Gastroesophageal sphincter (tissue), 4 donors: ENCODE data around the gene KRTDAP. TPM values are rescaled to one million over a fixed set of nuclear protein-coding genes. Genes with fewer than 3 reads are reported as not detected.

Experiments
- ATAC-seq: fragments of 150-250 bp; one replicate; pipeline ENCODE4 v1.9.1; 2016; ENCODE audit warnings: mild to moderate bottlenecking, moderate library complexity
- H3K27ac ChIP-seq, 4 donors: fragments of 200-600 bp; sonication (generic) in 3 of 4; 1 replicate in 3 of 4; 2 replicates in 1 of 4; pipeline ENCODE4 v1.5.1; 2016 to 2019
- H3K27me3 ChIP-seq: fragments of 200-600 bp; sonication (generic); one replicate; pipeline ENCODE4 v1.5.1; 2019
- H3K36me3 ChIP-seq, 2 donors: fragments of 200-600 bp; sonication (generic); one replicate each; pipeline ENCODE4 v1.5.1; 2019; ENCODE audit warnings: control low read depth in 1 of 2
- H3K4me1 ChIP-seq, 3 donors: fragments of 200-600 bp; sonication (generic); 1 replicate in 2 of 3; 2 replicates in 1 of 3; pipeline ENCODE4 v1.5.1; 2016 to 2019; ENCODE audit warnings: control low read depth in 2 of 3
- H3K4me3 ChIP-seq, 2 donors: fragments of 200-600 bp; sonication (generic); one replicate each; pipeline ENCODE4 v1.5.1; 2019; ENCODE audit warnings: mild to moderate bottlenecking in 1 of 2, moderate library complexity in 1 of 2
- H3K9me3 ChIP-seq, 3 donors: fragments of 200-600 bp; sonication (generic); one replicate each; pipeline ENCODE4 v1.5.1; 2017 to 2019; ENCODE audit warnings: control low read depth in 2 of 3
- CTCF ChIP-seq, 4 experiments: fragments of 200-600 bp in 2 of 4; fragments of 450-650 bp in 2 of 4; sonication (generic) in 1 of 4; IDR thresholded peaks; one replicate each; pipeline ENCODE4 v1.5.1; 2017 to 2019; ENCODE audit warnings: antibody characterized with exemption in 4 of 4, mild to moderate bottlenecking in 2 of 4, moderate library complexity in 2 of 4
- EP300 ChIP-seq: sonication (generic); formaldehyde crosslinking; IDR thresholded peaks from one replicate; pipeline ENCODE4 v1.6.1; 2017; ENCODE audit warnings: antibody characterized with exemption, mild to moderate bottlenecking
- POLR2A ChIP-seq, 2 donors: fragments of 450-650 bp; IDR thresholded peaks; one replicate each; pipeline ENCODE4 v1.6.1; 2017; ENCODE audit warnings: antibody characterized with exemption in 2 of 2, mild to moderate bottlenecking in 2 of 2, moderate library complexity in 1 of 2
- POLR2AphosphoS5 ChIP-seq: sonication (generic); formaldehyde crosslinking; IDR thresholded peaks from one replicate; pipeline ENCODE4 v1.6.1; 2017; ENCODE audit warnings: antibody characterized with exemption
- WGBS, 2 donors: methylation state at CpG; one replicate each; pipeline ENCODE4 v1.1.5; 2018; ENCODE audit warnings: low coverage in 1 of 2; 5-methylcytosine and 5-hydroxymethylcytosine counted together
- total RNA-seq, 4 donors: library from RNA; depleted of rRNA; stranded (reverse); fragments of >200 nt; gene quantifications; one replicate each; pipeline ENCODE4 v1.1.0, GENCODE V29; 2016

Gene KRTDAP
- total RNA-seq, 4 donors from 2014 or later = not detected

- Histone ChIP-seq H3K36me3 (no peaks in the 10 kb centered on the region), H3K4me3 (no peak overlapping the region), H3K27ac (no peak overlapping the region), H3K9me3 (no peaks in the 10 kb centered on the region), H3K4me1 (peaks cover 0 to 8% (median 0%) of the 10 kb centered on the region in 3 donors), H3K27me3 (peaks cover 77% of the 10 kb centered on the region)
- TF ChIP-seq CTCF (IDR thresholded peaks at IDR 0.05) (no peak), POLR2AphosphoS5 (no peak), EP300 (no peak), POLR2A (IDR thresholded peaks at IDR 0.05) (no peak)
- WGBS, 2 donors = 20% methylated on average over 2 of the region's 30 CpGs; no CpG with 5 or more reads in 1 of the 2 donors
- no peak for ATAC-seq
Measured at GRCh38 chr19:35533822-35534392, 43.6 kb upstream of the KRTDAP start.

GRCh38 chr19:35533201-35533821 is 43.0 kb upstream of the KRTDAP start, which contains the start of gene GAPDHS:
Gene GAPDHS, plus strand, starts transcription at chr19:35533456. Its CDS starts 72 bp downstream, at chr19:35533528.
- Histone ChIP-seq H3K4me1 (peaks cover 0 to 8% (median 0%) of the 10 kb centered on the region in 3 donors), H3K27ac (no peak within 1 kb of the TSS), H3K27me3 (peaks cover 83% of the 10 kb centered on the region), H3K4me3 (no peak within 1 kb of the TSS), H3K36me3 (no peaks in the 10 kb centered on the region), H3K9me3 (no peaks in the 10 kb centered on the region)
- 26 to 33% methylated on average over 2 to 15 of the region's 39 CpGs for WGBS, 2 donors
- TF ChIP-seq POLR2A (IDR thresholded peaks at IDR 0.05) (no peak), CTCF (IDR thresholded peaks at IDR 0.05) (no peak), EP300 (no peak), POLR2AphosphoS5 (no peak)
- ATAC-seq = no peak

DNA sequence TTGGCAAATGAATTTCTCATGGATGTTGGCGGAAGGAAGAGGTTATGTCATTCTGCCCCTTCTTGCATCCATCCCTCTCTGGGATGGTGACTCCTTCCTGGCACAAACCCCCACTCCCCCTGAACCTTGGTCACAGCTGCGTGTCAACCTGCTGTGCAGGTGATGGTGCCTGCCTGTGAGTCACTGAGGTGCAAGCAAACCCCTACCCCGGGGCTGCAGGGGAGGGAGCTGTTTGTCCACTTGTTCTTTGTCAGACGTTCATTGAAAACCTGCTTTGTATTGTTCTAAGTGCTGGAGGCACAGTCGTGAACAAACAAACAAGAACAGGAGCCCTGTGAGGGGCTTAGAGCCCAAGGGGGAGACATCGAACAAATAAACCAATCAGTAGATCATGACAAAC is 41.0 kb upstream of the KRTDAP start:
- peaks cover 100% of the 10 kb centered on the region for H3K27me3 ChIP-seq
- no peak overlapping the region for H3K27ac ChIP-seq
- no peak overlapping the region for H3K4me3 ChIP-seq
- no peaks in the 10 kb centered on the region for H3K9me3 ChIP-seq
- peaks cover 0 to 8% (median 0%) of the 10 kb centered on the region in 3 donors for H3K4me1 ChIP-seq
- 50 to 100% methylated on average over 1 to 5 of the region's 6 CpGs for WGBS, 2 donors
- ATAC-seq = no peak
- H3K36me3 ChIP-seq = no peaks in the 10 kb centered on the region
- TF ChIP-seq POLR2AphosphoS5 = no peak
- TF ChIP-seq POLR2A (IDR thresholded peaks at IDR 0.05) = no peak
- TF ChIP-seq CTCF (IDR thresholded peaks at IDR 0.05) = no peak
- no peak for TF ChIP-seq EP300

DNA sequence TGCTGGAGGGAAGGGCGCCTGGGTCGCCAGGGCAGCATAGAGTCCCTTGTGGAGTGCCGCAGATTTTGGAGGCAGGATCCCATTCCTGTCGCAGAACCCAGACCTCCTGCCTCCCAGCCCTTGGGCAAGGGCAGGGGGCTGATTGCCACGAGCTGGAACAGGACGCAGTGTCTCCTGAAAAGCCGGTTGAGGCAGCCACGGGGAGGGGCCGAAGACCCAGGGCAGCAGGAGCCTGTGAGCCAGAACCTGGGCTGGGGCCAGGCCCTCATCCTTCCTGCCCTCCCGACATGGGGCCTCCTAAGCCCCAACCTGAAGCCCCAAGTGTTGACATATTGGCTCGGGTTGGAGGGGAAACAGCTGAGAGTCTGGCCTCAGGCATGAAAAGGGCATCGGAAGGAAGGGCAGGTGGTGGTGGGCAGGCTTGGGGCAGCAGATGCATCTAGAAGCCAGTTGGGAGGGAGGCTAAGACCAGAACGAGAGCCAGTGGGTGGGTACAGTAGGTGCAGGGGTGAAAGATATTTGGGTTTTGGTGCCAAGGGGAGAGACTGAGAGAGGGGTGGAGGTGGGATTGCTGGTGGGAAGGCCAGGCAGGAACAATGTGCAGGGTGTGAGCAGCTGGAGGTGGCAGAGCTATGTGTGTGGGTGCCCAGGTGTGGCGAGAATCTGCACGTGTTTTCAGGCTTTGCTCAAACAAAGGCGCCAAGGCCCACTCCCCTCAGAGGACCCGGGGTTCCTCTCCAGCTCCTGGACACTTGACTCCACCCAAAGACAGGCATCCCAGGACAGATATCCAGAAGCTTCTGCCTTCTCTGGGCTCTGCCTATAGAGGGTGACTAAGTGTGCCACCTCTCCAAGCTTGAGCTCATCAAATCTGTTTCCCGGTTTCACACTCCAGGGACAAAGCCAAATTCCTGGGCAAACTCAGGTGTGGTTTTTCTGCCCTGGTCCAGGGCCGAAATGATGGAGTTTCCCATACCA is 39.3 kb upstream of the KRTDAP start:
- Histone ChIP-seq H3K36me3 (no peaks in the 10 kb centered on the region), H3K27me3 (peaks cover 100% of the 10 kb centered on the region), H3K4me3 (no peak overlapping the region), H3K9me3 (no peaks in the 10 kb centered on the region), H3K27ac (no peak overlapping the region), H3K4me1 (peaks cover 0 to 8% (median 0%) of the 10 kb centered on the region in 3 donors)
- WGBS, 2 donors = 59 to 76% methylated on average over 4 to 11 of the region's 19 CpGs
- TF ChIP-seq POLR2A (IDR thresholded peaks at IDR 0.05) (no peak), POLR2AphosphoS5 (no peak), EP300 (no peak), CTCF (IDR thresholded peaks at IDR 0.05) (no peak)
- no peak for ATAC-seq
